Keratinocyte (primary cell): ENCODE data around the gene SCMH1. TPM values are rescaled to one million over a fixed set of nuclear protein-coding genes. Genes with fewer than 3 reads are reported as not detected.

ENCODE experiments used
- DNase-seq: peaks from one replicate; pipeline ENCODE4 v3.0.0-alpha.2; 2011; ENCODE audit warnings: low read depth, missing footprints, low spot score
- FAIRE-seq: peaks from 2 replicates; lab custom pipeline; 2011; peaks lifted over from hg19 to GRCh38; lab: Jason Lieb, UNC
- H2AFZ ChIP-seq: 2 replicates; pipeline ENCODE4 v1.6.0; 2012; ENCODE audit warnings: low read length, control low read depth, inconsistent platforms; ENCODE audit not compliant: control insufficient read depth
- H3K27ac ChIP-seq: 2 replicates; pipeline ENCODE4 v1.5.1; 2011; ENCODE audit warnings: low read length; ENCODE audit not compliant: control insufficient read depth, insufficient read depth
- H3K27me3 ChIP-seq: 3 replicates; pipeline ENCODE4 v1.6.0; 2011; ENCODE audit warnings: low read length; ENCODE audit not compliant: control insufficient read depth, insufficient read depth; ENCODE audit errors: extremely low read depth
- H3K36me3 ChIP-seq, 2 experiments: 2 replicates in 1 of 2; 3 replicates in 1 of 2; pipeline ENCODE4 v1.5.1; 2011; ENCODE audit warnings: low read length in 2 of 2, mild to moderate bottlenecking in 1 of 2; ENCODE audit not compliant: control insufficient read depth in 2 of 2, insufficient read depth in 2 of 2; ENCODE audit errors: extremely low read depth in 1 of 2
- H3K4me1 ChIP-seq: 3 replicates; pipeline ENCODE4 v1.5.1; 2011; ENCODE audit warnings: low read length; ENCODE audit not compliant: control insufficient read depth, insufficient read depth; ENCODE audit errors: extremely low read depth
- H3K4me2 ChIP-seq: 3 replicates; pipeline ENCODE4 v1.6.0; 2011; ENCODE audit warnings: low read depth, low read length; ENCODE audit not compliant: control insufficient read depth, insufficient read depth; ENCODE audit errors: extremely low read depth
- H3K4me3 ChIP-seq, 3 experiments: fragments of 200-600 bp in 1 of 3; sonication (generic) in 1 of 3; 2 replicates in 2 of 3; 3 replicates in 1 of 3; pipeline ENCODE4 v1.5.1; 2011 to 2016; ENCODE audit warnings: low read length in 3 of 3, mild to moderate bottlenecking in 3 of 3, control low read depth in 2 of 3, inconsistent platforms in 1 of 3, low read depth in 1 of 3, mixed read lengths in 1 of 3, mixed run types in 1 of 3, moderate library complexity in 1 of 3; ENCODE audit not compliant: control insufficient read depth in 2 of 3, insufficient read depth in 2 of 3; ENCODE audit errors: extremely low read depth in 1 of 3
- H3K79me2 ChIP-seq: 2 replicates; pipeline ENCODE4 v1.6.0; 2012; ENCODE audit warnings: low read length; ENCODE audit not compliant: control insufficient read depth, insufficient read depth
- H3K9ac ChIP-seq: 3 replicates; pipeline ENCODE4 v1.6.0; 2011; ENCODE audit warnings: low read length; ENCODE audit not compliant: control insufficient read depth, insufficient read depth; ENCODE audit errors: extremely low read depth
- H3K9me1 ChIP-seq: 3 replicates; pipeline ENCODE4 v1.6.0; 2011; ENCODE audit warnings: low read length; ENCODE audit not compliant: control insufficient read depth, insufficient read depth; ENCODE audit errors: extremely low read depth
- H3K9me3 ChIP-seq: 2 replicates; pipeline ENCODE4 v1.5.1; 2012; ENCODE audit warnings: low read depth, low read length; ENCODE audit not compliant: control insufficient read depth
- H4K20me1 ChIP-seq: 3 replicates; pipeline ENCODE4 v1.6.0; 2011; ENCODE audit warnings: low read length; ENCODE audit not compliant: control insufficient read depth, insufficient read depth; ENCODE audit errors: extremely low read depth
- CTCF ChIP-seq, 3 experiments: IDR thresholded peaks in 1 of 3; conservative IDR thresholded peaks in 1 of 3; optimal IDR thresholded peaks in 1 of 3; 2 replicates in 2 of 3; 3 replicates in 1 of 3; pipeline versions ENCODE3 to v1.5.1; 2011; ENCODE audit warnings: low read length in 3 of 3, mild to moderate bottlenecking in 3 of 3, moderate library complexity in 2 of 3, control low read depth in 1 of 3, inconsistent platforms in 1 of 3; ENCODE audit not compliant: insufficient read depth in 2 of 3; ENCODE audit errors: extremely low read depth in 1 of 3
- EZH2 ChIP-seq: IDR thresholded peaks from one replicate; pipeline ENCODE4 v1.6.1; 2012; ENCODE audit warnings: inconsistent platforms, mild to moderate bottlenecking, low read length, moderate library complexity
- dilution Hi-C: fragments of 300-500 bp; cut with MboI; formaldehyde crosslinking; loops from one replicate; pipeline ENCODE4 v1.7.0; 2020; ENCODE audit warnings: low sequenced_read_pairs; ENCODE audit not compliant: extremely low pct_ligation_motif_present
- polyA plus RNA-seq, 5 experiments: library from polyadenylated mRNA; depleted of rRNA in 3 of 5; stranded (reverse) in 3 of 5; stranded (forward) in 1 of 5; unstranded in 1 of 5; fragments of >200 nt; gene quantifications; 1 replicate in 1 of 5; 2 replicates in 3 of 5; 3 replicates in 1 of 5; pipeline versions ENCODE4 v1.2.1 to v1.2.3, GENCODE V29; 2011 to 2012; ENCODE audit warnings: missing spikeins in 2 of 5, low read depth in 1 of 5, low replicate concordance in 1 of 5

Gene SCMH1
- polyA plus RNA-seq, 1 donor (not counting 4 experiments of a cell fraction or from before 2014, with no cell fraction given) = 29.9 TPM

GRCh38 chr1:41021526-41022308, 220.4 kb downstream of the SCMH1 start, which contains the start of gene SLFNL1:
Gene SLFNL1, minus strand, starts transcription at chr1:41021725. Its CDS starts 1,065 bp downstream, at chr1:41020660.
- dilution Hi-C loops = no loop called here
- FAIRE-seq = no peak
- no peak for DNase-seq
- Histone ChIP-seq H3K79me2 (no peaks in the 10 kb centered on the region), H3K9me3 (no peaks in the 10 kb centered on the region), H3K9ac (no peak within 1 kb of the TSS), H3K27me3 (no peaks in the 10 kb centered on the region), H3K9me1 (peaks cover 2% of the 10 kb centered on the region), H3K36me3 (peaks cover 10 to 24% of the 10 kb centered on the region in 2 experiments), H2AFZ (no peak within 1 kb of the TSS), H3K27ac (no peak within 1 kb of the TSS), H3K4me1 (no peaks in the 10 kb centered on the region), H3K4me2 (no peak within 1 kb of the TSS), H4K20me1 (peaks cover 9% of the 10 kb centered on the region), H3K4me3 (no peak within 1 kb of the TSS)
- TF ChIP-seq EZH2 (no peak), CTCF (optimal IDR thresholded peaks at IDR 0.05 in 1 of 3, IDR thresholded peaks at IDR 0.05 in 1 of 3, conservative IDR thresholded peaks at IDR 0.05 in 1 of 3; ENCODE audit: extremely low read depth in 1 of 3, insufficient read depth in 2 of 3, low read length in 3 of 3) (peak in 1 of 3 experiments; percentile 15)

- FAIRE-seq (no peak), DNase-seq (no peak)
- Histone ChIP-seq H3K79me2 (no peaks in the 10 kb centered on the region), H3K4me2 (no peak overlapping the region), H3K4me1 (no peaks in the 10 kb centered on the region), H3K27me3 (no peaks in the 10 kb centered on the region), H3K9me1 (peaks cover 2% of the 10 kb centered on the region), H3K9me3 (no peaks in the 10 kb centered on the region), H2AFZ (no peak overlapping the region), H4K20me1 (peaks cover 9% of the 10 kb centered on the region), H3K4me3 (no peak overlapping the region), H3K27ac (no peak overlapping the region), H3K9ac (no peak overlapping the region), H3K36me3 (peaks cover 15 to 30% of the 10 kb centered on the region in 2 experiments)
- no peak for TF ChIP-seq EZH2
- no peak for TF ChIP-seq CTCF (optimal IDR thresholded peaks at IDR 0.05 in 1 of 3, IDR thresholded peaks at IDR 0.05 in 1 of 3, conservative IDR thresholded peaks at IDR 0.05 in 1 of 3; ENCODE audit: extremely low read depth in 1 of 3, insufficient read depth in 2 of 3, low read length in 3 of 3)
- dilution Hi-C loops = no loop called here
These were observed 221.5 kb downstream of the SCMH1 start for GRCh38 chr1:41020654-41021053.
